Thymus (tissue), 11 donors: ENCODE data around the gene PSMG4. TPM values are rescaled to one million over a fixed set of nuclear protein-coding genes. Genes with fewer than 3 reads are reported as not detected.

ENCODE experiments used
- DNase-seq, 9 donors: peaks; one replicate each; pipeline ENCODE4 v3.0.0-alpha.2; 2013; ENCODE audit warnings: low spot score in 9 of 9, low read depth in 6 of 9, missing footprints in 1 of 9
- H3K27ac ChIP-seq, 2 donors: one replicate each; pipeline ENCODE4 v1.5.1; 2013; ENCODE audit warnings: control low read depth in 1 of 2, low read depth in 1 of 2, low read length in 1 of 2, mild to moderate bottlenecking in 1 of 2, moderate library complexity in 1 of 2
- H3K27me3 ChIP-seq, 2 donors: one replicate each; pipeline ENCODE4 v1.5.1; 2013; ENCODE audit warnings: low read length in 1 of 2; ENCODE audit not compliant: control insufficient read depth in 2 of 2, insufficient read depth in 1 of 2
- H3K36me3 ChIP-seq, 2 donors: one replicate each; pipeline ENCODE4 v1.5.1; 2013; ENCODE audit warnings: low read length in 1 of 2, mild to moderate bottlenecking in 1 of 2, moderate library complexity in 1 of 2; ENCODE audit not compliant: control insufficient read depth in 2 of 2, insufficient read depth in 2 of 2
- H3K4me1 ChIP-seq, 2 donors: one replicate each; pipeline ENCODE4 v1.5.1; 2013; ENCODE audit warnings: low read length in 2 of 2; ENCODE audit not compliant: control insufficient read depth in 2 of 2, insufficient read depth in 2 of 2
- H3K4me3 ChIP-seq, 2 donors: one replicate each; pipeline ENCODE4 v1.5.1; 2013; ENCODE audit warnings: low read length in 2 of 2, control low read depth in 1 of 2, mild to moderate bottlenecking in 1 of 2
- H3K9me3 ChIP-seq, 2 donors: one replicate each; pipeline ENCODE4 v1.5.1; 2013; ENCODE audit warnings: low read length in 1 of 2, mild to moderate bottlenecking in 1 of 2; ENCODE audit not compliant: control insufficient read depth in 2 of 2, insufficient read depth in 1 of 2
- WGBS: extraction: QIAGEN DNeasy Blood & Tissue Kit; methylation state at CpG from one replicate; pipeline ENCODE4 v1.1.7; 2013; 5-methylcytosine and 5-hydroxymethylcytosine counted together
- polyA plus RNA-seq: library from polyadenylated mRNA; stranded (reverse); fragments of 200-250 nt; gene quantifications from one replicate; pipeline ENCODE4 v1.2.3, GENCODE V29; 2013
- total RNA-seq: library from RNA; stranded (reverse); fragments of 120-200 nt; gene quantifications from one replicate; pipeline ENCODE4 v1.2.4, GENCODE V29; 2013
- donor health status: healthy.

Gene PSMG4
- total and polyA plus RNA-seq, 2 donors = 24.9 to 27.1 TPM

GRCh38 chr6:3310703-3311102, 52.0 kb downstream of the PSMG4 start:
- Histone ChIP-seq H3K4me3 (no peak overlapping the region), H3K4me1 (no peaks in the 10 kb centered on the region), H3K27me3 (peaks cover 0 to 3% of the 10 kb centered on the region in 2 donors), H3K36me3 (no peaks in the 10 kb centered on the region), H3K9me3 (peaks cover 1 to 5% of the 10 kb centered on the region in 2 donors), H3K27ac (no peak overlapping the region)
- 88% methylated on average over 9 of the region's 9 CpGs for WGBS
- no peak for DNase-seq

GRCh38 chr6:3311826-3312225, 53.1 kb downstream of the PSMG4 start:
- no peak for DNase-seq
- Histone ChIP-seq H3K27ac (no peak overlapping the region), H3K36me3 (no peaks in the 10 kb centered on the region), H3K27me3 (peaks cover 0 to 3% of the 10 kb centered on the region in 2 donors), H3K9me3 (peaks cover 0 to 1% of the 10 kb centered on the region in 2 donors), H3K4me1 (peaks cover 0 to 1% of the 10 kb centered on the region in 2 donors), H3K4me3 (no peak overlapping the region)
- WGBS = 98% methylated on average over 6 of the region's 6 CpGs

- Histone ChIP-seq H3K4me3 (no peak overlapping the region), H3K9me3 (peaks cover 0 to 1% of the 10 kb centered on the region in 2 donors), H3K4me1 (peaks cover 3 to 10% of the 10 kb centered on the region in 2 donors), H3K36me3 (no peaks in the 10 kb centered on the region), H3K27ac (no peak overlapping the region), H3K27me3 (peaks cover 0 to 11% of the 10 kb centered on the region in 2 donors)
- no peak for DNase-seq
- WGBS = 91% methylated on average over 11 of the region's 11 CpGs
These were observed 54.0 kb downstream of the PSMG4 start for GRCh38 chr6:3312604-3313231.

- DNase-seq = no peak
- H3K4me1 ChIP-seq = peaks cover 11 to 24% of the 10 kb centered on the region in 2 donors
- H3K9me3 ChIP-seq = peaks cover 0 to 1% of the 10 kb centered on the region in 2 donors
- WGBS = 99% methylated on average over 7 of the region's 7 CpGs
- no peak overlapping the region for H3K4me3 ChIP-seq
- no peak overlapping the region for H3K27ac ChIP-seq
- peaks cover 0 to 18% of the 10 kb centered on the region in 2 donors for H3K27me3 ChIP-seq
- no peaks in the 10 kb centered on the region for H3K36me3 ChIP-seq
These were observed 55.4 kb downstream of the PSMG4 start for GRCh38 chr6:3314176-3314575.

- peaks cover 11 to 24% of the 10 kb centered on the region in 2 donors for H3K4me1 ChIP-seq
- no peaks in the 10 kb centered on the region for H3K9me3 ChIP-seq
- no peaks in the 10 kb centered on the region for H3K36me3 ChIP-seq
- peaks cover 0 to 18% of the 10 kb centered on the region in 2 donors for H3K27me3 ChIP-seq
- DNase-seq = no peak
- H3K4me3 ChIP-seq = no peak overlapping the region
- H3K27ac ChIP-seq = no peak overlapping the region
- 96% methylated on average over 20 of the region's 20 CpGs for WGBS
These were observed 56.1 kb downstream of the PSMG4 start for GRCh38 chr6:3314621-3315467.

- no peak overlapping the region for H3K4me3 ChIP-seq
- no peak for DNase-seq
- WGBS = 95% methylated on average over 8 of the region's 8 CpGs
- H3K9me3 ChIP-seq = no peaks in the 10 kb centered on the region
- peaks cover 0 to 18% of the 10 kb centered on the region in 2 donors for H3K27me3 ChIP-seq
- H3K4me1 ChIP-seq = peaks cover 11 to 24% of the 10 kb centered on the region in 2 donors
- H3K27ac ChIP-seq = no peak overlapping the region
- H3K36me3 ChIP-seq = no peaks in the 10 kb centered on the region
These were observed 57.1 kb downstream of the PSMG4 start for GRCh38 chr6:3315841-3316240.

- H3K27ac ChIP-seq = no peak overlapping the region
- WGBS = 98% methylated on average over 9 of the region's 9 CpGs
- H3K4me1 ChIP-seq = peaks cover 11 to 24% of the 10 kb centered on the region in 2 donors
- H3K4me3 ChIP-seq = no peak overlapping the region
- peaks cover 0 to 18% of the 10 kb centered on the region in 2 donors for H3K27me3 ChIP-seq
- DNase-seq = no peak
- H3K9me3 ChIP-seq = no peaks in the 10 kb centered on the region
- no peaks in the 10 kb centered on the region for H3K36me3 ChIP-seq
These were observed 57.6 kb downstream of the PSMG4 start for GRCh38 chr6:3316331-3316730.

GRCh38 chr6:3316818-3317217, 58.1 kb downstream of the PSMG4 start:
- 94% methylated on average over 8 of the region's 8 CpGs for WGBS
- Histone ChIP-seq H3K9me3 (no peaks in the 10 kb centered on the region), H3K27ac (no peak overlapping the region)

More at GRCh38 chr6:3316818-3317217, 58.1 kb downstream of the PSMG4 start:
- DNase-seq = no peak
- H3K36me3 ChIP-seq = no peaks in the 10 kb centered on the region
- peaks cover 11 to 27% of the 10 kb centered on the region in 2 donors for H3K4me1 ChIP-seq
- H3K27me3 ChIP-seq = peaks cover 0 to 18% of the 10 kb centered on the region in 2 donors
- H3K4me3 ChIP-seq = no peak overlapping the region
